ENCODE measurements around the gene SLC2A4RG. TPM values are rescaled to one million over a fixed set of nuclear protein-coding genes. Genes with fewer than 3 reads are reported as not detected.

Gene SLC2A4RG, protein sequence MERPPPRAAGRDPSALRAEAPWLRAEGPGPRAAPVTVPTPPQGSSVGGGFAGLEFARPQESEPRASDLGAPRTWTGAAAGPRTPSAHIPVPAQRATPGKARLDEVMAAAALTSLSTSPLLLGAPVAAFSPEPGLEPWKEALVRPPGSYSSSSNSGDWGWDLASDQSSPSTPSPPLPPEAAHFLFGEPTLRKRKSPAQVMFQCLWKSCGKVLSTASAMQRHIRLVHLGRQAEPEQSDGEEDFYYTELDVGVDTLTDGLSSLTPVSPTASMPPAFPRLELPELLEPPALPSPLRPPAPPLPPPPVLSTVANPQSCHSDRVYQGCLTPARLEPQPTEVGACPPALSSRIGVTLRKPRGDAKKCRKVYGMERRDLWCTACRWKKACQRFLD
- total RNA-seq (100 to 1,000 TPM; 110 to 173 (median 135) TPM), total RNA-seq (9.6 to 92.3 (median 57.3) reads per million in 29 experiments)
- 55.7 TPM for total RNA-seq (2013)

GRCh38 chr20:63739130-63740069 lies at the start of gene SLC2A4RG:
SLC2A4RG (plus strand) TSS chr20:63739776; CDS start chr20:63739913, 137 bp downstream.
- Histone ChIP-seq H3K9me3 (no peaks in the 10 kb centered on the region), H3K27ac (ENCODE audit: low read length) (peak within 1 kb of the TSS; percentile 41), H3K36me3 (ENCODE audit: control insufficient read depth in 2 of 2, extremely low read depth in 1 of 2, insufficient read depth in 1 of 2, low read length in 1 of 2) (peaks cover 17 to 51% of the 10 kb centered on the region in 2 donors), H3K4me3 (ENCODE audit: control insufficient read depth in 1 of 2, extremely low read depth in 1 of 2, low read length in 1 of 2) (peak within 1 kb of the TSS; percentile 64 to 88), H3K4me1 (ENCODE audit: control insufficient read depth in 1 of 2, extremely low read depth in 1 of 2, insufficient read depth in 2 of 2, low read length in 2 of 2) (peaks cover 14 to 58% of the 10 kb centered on the region in 2 experiments), H3K27me3 (replicated peaks in 1 of 2; ENCODE audit: control insufficient read depth in 2 of 2, extremely low read depth in 1 of 2, insufficient read depth in 2 of 2, low read length in 1 of 2) (no peaks in the 10 kb centered on the region)
- Mint-ChIP-seq H3K27ac (peak within 1 kb of the TSS in 1 of 2 donors; percentile 34), H3K4me1 (peaks cover 16% of the 10 kb centered on the region in 3 donors), H3K4me3 (peak within 1 kb of the TSS; percentile 63 to 90 (median 65)), H3K27me3 (no peaks in the 10 kb centered on the region), H3K36me3 (no peaks in the 10 kb centered on the region), H3K9me3 (no peaks in the 10 kb centered on the region)
- peak in 27 of 35 experiments; percentile 33 to 81 (median 52) for DNase-seq
- ATAC-seq (replicated peaks in 1 of 4): peak; percentile 31 to 42 (median 34)
- CTCF ChIA-PET: no interaction called here
- POLR2A ChIA-PET: no interaction called here
- 4% methylated on average over 97 of the region's 136 CpGs for WGBS (ENCODE audit: insufficient coverage)

DNA sequence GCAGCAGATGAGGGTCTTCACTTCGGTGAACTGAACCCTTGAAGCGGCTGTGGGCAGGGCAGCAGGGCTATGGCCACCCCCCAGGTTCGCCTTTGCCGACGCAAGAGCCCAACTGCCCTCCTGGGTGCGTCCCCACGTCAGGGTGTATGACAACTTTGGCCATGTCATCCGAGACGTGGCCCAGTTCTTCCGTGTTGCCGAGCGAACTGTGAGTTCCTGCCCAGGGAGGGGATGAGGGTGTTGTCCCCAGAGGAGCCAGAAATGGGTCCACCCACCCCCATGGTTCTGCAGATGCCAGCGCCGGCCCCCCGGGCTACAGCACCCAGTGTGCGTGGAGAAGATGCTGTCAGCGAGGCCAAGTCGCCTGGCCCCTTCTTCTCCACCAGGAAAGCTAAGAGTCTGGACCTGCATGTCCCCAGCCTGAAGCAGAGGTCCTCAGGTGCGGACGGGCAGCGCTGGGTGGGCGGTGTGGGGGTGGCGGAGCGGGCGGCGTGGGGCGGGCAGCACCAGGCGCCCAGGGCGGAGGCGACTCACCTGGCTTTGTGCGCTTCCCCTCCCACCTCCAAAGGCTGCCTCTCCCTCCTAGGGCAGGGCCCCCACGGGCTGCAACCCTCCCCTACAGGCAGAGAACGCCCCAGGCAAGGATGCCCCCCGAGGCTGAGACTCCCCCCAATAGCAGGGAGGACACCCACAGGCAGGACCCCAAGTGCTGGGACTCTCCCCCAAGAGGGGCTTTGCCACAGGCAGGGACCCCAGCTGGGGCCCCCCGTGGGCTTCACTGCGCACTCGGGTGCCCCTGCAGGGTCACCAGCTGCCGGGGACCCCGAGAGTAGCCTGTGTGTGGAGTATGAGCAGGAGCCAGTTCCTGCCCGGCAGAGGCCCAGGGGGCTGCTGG lies 49.3 kb upstream of the SLC2A4RG start:
- peaks cover 0 to 2% of the 10 kb centered on the region in 2 experiments for H3K27me3 ChIP-seq (replicated peaks in 1 of 2; ENCODE audit: control insufficient read depth in 2 of 2, extremely low read depth in 1 of 2, insufficient read depth in 2 of 2, low read length in 1 of 2)
- Mint-ChIP-seq H3K4me3 (no peak overlapping the region), H3K27ac (no peak overlapping the region), H3K36me3 (no peaks in the 10 kb centered on the region), H3K4me1 (peaks cover 4 to 8% (median 5%) of the 10 kb centered on the region in 3 donors), H3K9me3 (no peaks in the 10 kb centered on the region), H3K27me3 (no peaks in the 10 kb centered on the region)
- no peaks in the 10 kb centered on the region for H3K9me3 ChIP-seq
- ChIA-PET CTCF (no interaction called here), POLR2A (no interaction called here)
- 92% methylated on average over 28 of the region's 40 CpGs for WGBS (ENCODE audit: insufficient coverage)
- no peak overlapping the region for H3K4me3 ChIP-seq (ENCODE audit: control insufficient read depth in 1 of 2, extremely low read depth in 1 of 2, low read length in 1 of 2)
- H3K36me3 ChIP-seq (ENCODE audit: control insufficient read depth in 2 of 2, extremely low read depth in 1 of 2, insufficient read depth in 1 of 2, low read length in 1 of 2): peaks cover 0 to 9% of the 10 kb centered on the region in 2 donors
- ATAC-seq (replicated peaks in 1 of 4) (no peak), DNase-seq (no peak)
- H3K27ac ChIP-seq (ENCODE audit: low read length): no peak overlapping the region
- H3K4me1 ChIP-seq (ENCODE audit: control insufficient read depth in 1 of 2, extremely low read depth in 1 of 2, insufficient read depth in 2 of 2, low read length in 2 of 2): peaks cover 6 to 39% of the 10 kb centered on the region in 2 experiments

- no peaks in the 10 kb centered on the region for H3K27me3 Mint-ChIP-seq
- ChIA-PET CTCF (no interaction called here), POLR2A (no interaction called here)
- peak overlapping the region in 1 of 2 donors; percentile 20 for H3K27ac Mint-ChIP-seq
- Histone ChIP-seq H3K4me1 (ENCODE audit: control insufficient read depth in 1 of 2, extremely low read depth in 1 of 2, insufficient read depth in 2 of 2, low read length in 2 of 2) (peaks cover 6 to 47% of the 10 kb centered on the region in 2 experiments), H3K36me3 (ENCODE audit: control insufficient read depth in 2 of 2, extremely low read depth in 1 of 2, insufficient read depth in 1 of 2, low read length in 1 of 2) (peaks cover 0 to 13% of the 10 kb centered on the region in 2 donors), H3K9me3 (no peaks in the 10 kb centered on the region), H3K4me3 (ENCODE audit: control insufficient read depth in 1 of 2, extremely low read depth in 1 of 2, low read length in 1 of 2) (no peak overlapping the region), H3K27ac (ENCODE audit: low read length) (no peak overlapping the region), H3K27me3 (replicated peaks in 1 of 2; ENCODE audit: control insufficient read depth in 2 of 2, extremely low read depth in 1 of 2, insufficient read depth in 2 of 2, low read length in 1 of 2) (peaks cover 0 to 2% of the 10 kb centered on the region in 2 experiments)
- ATAC-seq (replicated peaks in 1 of 4) (no peak), DNase-seq (no peak)
- no peaks in the 10 kb centered on the region for H3K9me3 Mint-ChIP-seq
- WGBS (ENCODE audit: insufficient coverage): 90% methylated on average over 18 of the region's 24 CpGs
- H3K36me3 Mint-ChIP-seq: no peaks in the 10 kb centered on the region
- peak overlapping the region in 1 of 3 donors; percentile 20 for H3K4me3 Mint-ChIP-seq
- H3K4me1 Mint-ChIP-seq: peaks cover 5 to 13% (median 8%) of the 10 kb centered on the region in 3 donors
Measured at GRCh38 chr20:63690898-63691710, 48.5 kb upstream of the SLC2A4RG start.

- no peak overlapping the region for H3K27ac ChIP-seq (ENCODE audit: low read length)
- H3K9me3 ChIP-seq: no peaks in the 10 kb centered on the region
- H3K4me3 ChIP-seq (ENCODE audit: control insufficient read depth in 1 of 2, extremely low read depth in 1 of 2, low read length in 1 of 2): no peak overlapping the region
- WGBS (ENCODE audit: insufficient coverage): 91% methylated on average over 19 of the region's 21 CpGs
- ChIA-PET POLR2A (no interaction called here), CTCF (no interaction called here)
- peaks cover 5 to 47% of the 10 kb centered on the region in 2 experiments for H3K4me1 ChIP-seq (ENCODE audit: control insufficient read depth in 1 of 2, extremely low read depth in 1 of 2, insufficient read depth in 2 of 2, low read length in 2 of 2)
- Mint-ChIP-seq H3K27ac (peak overlapping the region in 1 of 2 donors; percentile 20), H3K4me3 (no peak overlapping the region), H3K27me3 (no peaks in the 10 kb centered on the region), H3K9me3 (no peaks in the 10 kb centered on the region), H3K4me1 (peaks cover 5 to 13% (median 8%) of the 10 kb centered on the region in 3 donors), H3K36me3 (no peaks in the 10 kb centered on the region)
- ATAC-seq (replicated peaks in 1 of 4) (no peak), DNase-seq (no peak)
- H3K36me3 ChIP-seq (ENCODE audit: control insufficient read depth in 2 of 2, extremely low read depth in 1 of 2, insufficient read depth in 1 of 2, low read length in 1 of 2): peaks cover 0 to 13% of the 10 kb centered on the region in 2 donors
- H3K27me3 ChIP-seq (replicated peaks in 1 of 2; ENCODE audit: control insufficient read depth in 2 of 2, extremely low read depth in 1 of 2, insufficient read depth in 2 of 2, low read length in 1 of 2): peaks cover 0 to 2% of the 10 kb centered on the region in 2 experiments
Measured at GRCh38 chr20:63691711-63692435, 47.7 kb upstream of the SLC2A4RG start.

DNA sequence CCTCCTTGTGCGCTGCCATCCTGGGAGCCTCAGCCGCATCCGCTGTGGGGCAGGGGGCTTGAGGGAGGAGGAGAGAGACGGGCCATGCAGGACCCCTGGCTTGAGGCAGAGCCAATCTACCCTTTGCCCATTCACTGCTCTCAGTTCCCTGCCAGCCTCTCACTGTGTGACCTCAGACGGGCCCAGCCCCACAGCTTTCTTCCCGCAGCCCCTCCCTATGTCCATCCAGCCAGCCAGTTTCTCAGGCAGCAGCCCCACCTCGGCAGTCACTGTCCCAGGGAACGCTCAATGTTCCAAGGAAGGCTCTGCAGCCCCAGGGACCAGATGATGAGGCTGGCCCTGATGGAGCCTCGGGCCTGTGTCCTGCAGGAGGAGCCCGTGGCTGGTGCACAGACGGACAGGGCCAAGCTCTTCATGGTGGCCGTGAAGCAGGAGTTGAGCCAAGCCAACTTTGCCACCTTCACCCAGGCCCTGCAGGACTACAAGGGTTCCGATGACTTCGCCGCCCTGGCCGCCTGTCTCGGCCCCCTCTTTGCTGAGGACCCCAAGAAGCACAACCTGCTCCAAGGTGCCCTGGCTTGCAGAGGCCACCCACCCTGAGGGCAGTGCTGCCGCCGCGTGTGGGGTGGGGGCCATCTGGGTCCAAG lies 47.0 kb upstream of the SLC2A4RG start:
- no peaks in the 10 kb centered on the region for H3K9me3 ChIP-seq
- CTCF ChIA-PET: no interaction called here
- POLR2A ChIA-PET: no interaction called here
- peaks cover 0 to 2% of the 10 kb centered on the region in 2 experiments for H3K27me3 ChIP-seq (replicated peaks in 1 of 2; ENCODE audit: control insufficient read depth in 2 of 2, extremely low read depth in 1 of 2, insufficient read depth in 2 of 2, low read length in 1 of 2)
- 96% methylated on average over 15 of the region's 20 CpGs for WGBS (ENCODE audit: insufficient coverage)
- peaks cover 2 to 47% of the 10 kb centered on the region in 2 experiments for H3K4me1 ChIP-seq (ENCODE audit: control insufficient read depth in 1 of 2, extremely low read depth in 1 of 2, insufficient read depth in 2 of 2, low read length in 2 of 2)
- Mint-ChIP-seq H3K36me3 (no peaks in the 10 kb centered on the region), H3K9me3 (no peaks in the 10 kb centered on the region), H3K27ac (peak overlapping the region in 1 of 2 donors; percentile 49), H3K4me1 (peaks cover 5 to 17% (median 9%) of the 10 kb centered on the region in 3 donors), H3K4me3 (no peak overlapping the region), H3K27me3 (no peaks in the 10 kb centered on the region)
- ATAC-seq (replicated peaks in 1 of 4): no peak
- H3K27ac ChIP-seq (ENCODE audit: low read length): no peak overlapping the region
- no peak for DNase-seq
- H3K4me3 ChIP-seq (ENCODE audit: control insufficient read depth in 1 of 2, extremely low read depth in 1 of 2, low read length in 1 of 2): no peak overlapping the region
- H3K36me3 ChIP-seq (ENCODE audit: control insufficient read depth in 2 of 2, extremely low read depth in 1 of 2, insufficient read depth in 1 of 2, low read length in 1 of 2): peaks cover 0 to 13% of the 10 kb centered on the region in 2 donors

All from T-cell (primary cell).